GM11168 (cell line): ENCODE results near the gene ITSN2.

Experiments used
- in situ Hi-C: fragments of 300-500 bp; cut with MboI; formaldehyde crosslinking; loops from one replicate; pipeline ENCODE4 v1.12.0; 2022; ENCODE audit warnings: low sequenced_read_pairs; ENCODE audit not compliant: unreplicated experiment

Gene ITSN2

DNA sequence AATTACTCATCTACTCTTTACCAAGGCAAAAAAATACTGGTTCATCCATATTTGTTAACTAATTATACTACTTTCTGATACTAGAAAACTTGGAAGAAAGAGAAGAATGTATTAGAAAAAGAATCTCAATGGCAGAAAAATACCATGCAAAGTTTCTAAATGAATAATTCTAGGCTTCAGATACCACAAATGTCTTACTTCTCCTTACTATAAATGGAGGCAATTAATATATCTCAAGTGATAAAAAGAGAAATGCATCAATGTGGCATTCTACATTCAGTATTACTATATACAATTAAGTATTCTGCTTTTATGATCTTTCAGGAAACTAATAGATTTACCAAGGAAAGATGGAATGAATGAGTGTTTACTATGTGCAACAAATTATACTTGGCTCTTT lies 85.5 kb downstream of the ITSN2 start:
- in situ Hi-C loops, result no loop called here

- in situ Hi-C loops, result no loop called here
Measured at GRCh38 chr2:24273598-24273997, 86.7 kb downstream of the ITSN2 start.

DNA sequence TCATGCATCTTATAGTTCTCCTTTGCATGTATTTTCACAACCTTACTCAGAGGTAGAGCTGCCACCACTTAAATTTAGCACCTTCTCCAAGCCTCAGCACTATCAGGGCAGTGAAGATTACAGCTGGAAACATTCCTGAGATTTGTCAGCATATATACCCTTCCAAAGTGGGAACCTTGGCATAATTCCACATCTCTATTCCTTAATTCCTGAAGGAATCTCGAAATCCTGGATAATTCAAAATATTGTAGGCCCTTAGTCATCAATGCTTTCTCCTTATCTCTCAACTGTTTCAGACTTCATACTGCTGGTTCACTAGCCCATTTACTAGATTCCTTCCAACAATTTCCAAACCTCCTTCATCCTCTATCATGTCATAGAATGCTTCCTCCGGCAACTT lies 87.4 kb downstream of the ITSN2 start:
- in situ Hi-C loops, result no loop called here

DNA sequence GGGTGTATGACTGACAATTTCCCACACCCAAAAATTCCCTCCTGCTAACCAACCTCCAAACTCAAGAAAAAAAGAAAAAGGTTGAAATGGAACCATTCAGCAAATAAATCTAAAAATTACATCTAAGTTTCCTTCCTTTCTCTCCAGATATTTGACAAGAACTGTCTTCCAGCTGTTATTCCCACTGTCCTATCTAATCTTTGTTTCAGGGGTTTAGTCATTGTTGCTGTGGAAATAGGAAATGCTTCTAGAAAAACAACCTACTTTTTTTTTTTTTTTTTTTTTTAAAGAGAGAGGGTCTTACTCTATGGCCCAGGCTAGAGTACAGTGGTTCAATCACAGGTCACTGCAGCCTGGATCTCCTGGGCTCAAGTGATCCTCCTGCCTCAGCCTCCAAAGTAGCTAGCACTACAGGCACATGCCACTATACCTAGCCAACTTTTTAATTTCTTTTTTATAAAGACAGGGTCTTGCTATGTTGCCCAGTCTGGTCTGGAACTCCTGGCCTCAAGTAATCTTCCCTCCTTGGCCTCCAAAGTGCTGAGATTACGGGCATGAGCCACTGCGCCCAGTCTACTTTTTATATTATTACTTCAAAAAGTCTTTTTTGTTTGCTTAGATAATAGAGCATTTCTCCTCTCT lies 88.1 kb downstream of the ITSN2 start:
- in situ Hi-C loops, result no loop called here

GRCh38 chr2:24269265-24269664 lies 91.1 kb downstream of the ITSN2 start:
- in situ Hi-C loops, result no loop called here

DNA sequence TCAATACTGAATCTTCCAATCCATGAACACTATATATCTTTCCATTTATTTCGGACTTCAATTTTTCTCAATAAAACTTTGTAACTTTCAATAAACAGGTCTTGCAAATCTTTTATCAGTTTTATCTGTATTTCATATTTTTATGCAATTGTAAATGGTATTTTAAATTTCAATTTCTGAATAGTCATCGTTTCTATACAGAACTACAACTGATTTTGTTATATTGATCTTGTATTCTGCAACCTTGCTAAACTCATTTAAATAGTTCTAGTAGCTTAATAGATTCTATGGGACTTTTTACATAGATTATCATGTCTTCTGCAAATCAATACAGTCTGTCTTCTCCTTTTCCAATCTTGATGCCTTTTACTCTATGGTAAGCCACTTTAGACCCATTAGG lies 95.1 kb downstream of the ITSN2 start:
- in situ Hi-C loops, result no loop called here

DNA sequence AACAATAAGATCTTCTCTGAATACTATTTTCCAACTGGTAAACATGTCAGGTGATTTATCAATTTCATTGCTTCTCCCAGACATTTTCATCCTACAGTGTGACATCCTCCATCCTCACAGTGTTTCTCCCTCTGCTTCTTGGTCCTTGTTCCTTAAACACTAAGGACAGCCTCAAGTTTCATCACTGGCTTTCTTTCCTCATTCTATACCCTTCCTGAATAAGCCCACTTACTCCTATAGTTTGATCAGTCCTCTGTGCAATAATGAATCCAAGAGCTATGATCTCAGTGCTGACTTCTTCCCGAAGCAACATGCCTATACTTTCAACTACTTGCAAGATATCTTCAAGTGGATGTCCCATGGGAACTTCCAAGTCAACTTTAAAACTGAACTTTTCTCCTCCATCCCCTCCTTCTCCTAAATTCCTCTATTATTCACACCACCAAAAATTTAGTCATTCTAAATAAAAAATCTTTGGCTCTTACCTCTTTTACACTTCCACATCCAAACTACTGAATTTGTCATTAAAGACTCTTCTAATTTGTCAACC lies 97.8 kb downstream of the ITSN2 start:
- in situ Hi-C loops, result no loop called here

GRCh38 chr2:24261441-24261840 lies 98.9 kb downstream of the ITSN2 start:
- in situ Hi-C loops, result no loop called here

GRCh38 chr2:24259316-24259715 lies 101.0 kb downstream of the ITSN2 start:
- in situ Hi-C loops, result no loop called here

DNA sequence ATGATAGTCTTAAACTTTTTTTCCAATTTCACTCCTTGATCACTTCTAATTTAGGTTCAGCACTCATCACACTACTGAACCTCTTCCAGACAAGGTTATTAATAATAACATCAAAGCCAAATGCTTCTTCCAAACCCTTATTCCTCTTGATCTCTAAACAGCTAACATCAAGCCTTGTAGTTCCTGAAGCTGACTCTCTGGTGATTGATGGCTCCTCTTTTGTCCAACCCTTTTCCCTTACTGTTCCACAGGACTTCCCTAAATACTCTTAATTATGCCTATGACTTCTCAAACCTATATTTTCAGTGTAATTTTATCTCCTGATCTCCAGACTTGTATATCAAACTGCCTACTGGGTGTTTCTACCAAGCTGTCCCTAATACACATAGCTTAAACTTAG lies 101.6 kb downstream of the ITSN2 start:
- in situ Hi-C loops, result no loop called here

DNA sequence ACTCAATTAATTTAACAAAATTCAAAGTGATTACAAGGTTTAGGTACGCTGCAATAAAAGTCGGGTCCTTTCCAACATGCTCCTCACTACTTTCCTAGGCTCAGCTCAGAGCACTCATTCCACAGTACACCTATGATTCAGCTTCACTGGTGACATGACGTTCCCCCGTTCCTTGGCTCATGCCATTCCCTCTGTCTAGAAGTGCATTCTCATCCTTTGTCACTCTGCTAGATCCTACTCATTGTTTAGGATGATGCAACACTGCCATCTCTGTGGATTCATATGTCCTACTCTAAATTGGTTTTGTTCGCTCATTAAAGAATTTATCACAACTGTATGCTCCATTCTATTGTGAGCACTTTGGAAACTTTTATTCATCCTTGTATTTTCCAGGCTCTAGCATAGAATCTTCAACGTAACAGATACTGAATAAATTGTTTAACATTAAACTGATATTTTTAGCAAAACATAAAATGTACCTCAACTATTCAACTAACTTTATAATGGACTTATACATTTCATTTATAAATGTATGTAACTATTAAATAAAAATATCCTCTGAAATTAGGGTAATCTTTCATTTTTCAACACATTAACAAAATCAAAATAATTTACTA lies 106.9 kb downstream of the ITSN2 start:
- in situ Hi-C loops, result no loop called here

- in situ Hi-C loops, result no loop called here
Measured at GRCh38 chr2:24247592-24247991, 112.7 kb downstream of the ITSN2 start.

- in situ Hi-C loops, result no loop called here
Measured at GRCh38 chr2:24247164-24247563, 113.2 kb downstream of the ITSN2 start.

DNA sequence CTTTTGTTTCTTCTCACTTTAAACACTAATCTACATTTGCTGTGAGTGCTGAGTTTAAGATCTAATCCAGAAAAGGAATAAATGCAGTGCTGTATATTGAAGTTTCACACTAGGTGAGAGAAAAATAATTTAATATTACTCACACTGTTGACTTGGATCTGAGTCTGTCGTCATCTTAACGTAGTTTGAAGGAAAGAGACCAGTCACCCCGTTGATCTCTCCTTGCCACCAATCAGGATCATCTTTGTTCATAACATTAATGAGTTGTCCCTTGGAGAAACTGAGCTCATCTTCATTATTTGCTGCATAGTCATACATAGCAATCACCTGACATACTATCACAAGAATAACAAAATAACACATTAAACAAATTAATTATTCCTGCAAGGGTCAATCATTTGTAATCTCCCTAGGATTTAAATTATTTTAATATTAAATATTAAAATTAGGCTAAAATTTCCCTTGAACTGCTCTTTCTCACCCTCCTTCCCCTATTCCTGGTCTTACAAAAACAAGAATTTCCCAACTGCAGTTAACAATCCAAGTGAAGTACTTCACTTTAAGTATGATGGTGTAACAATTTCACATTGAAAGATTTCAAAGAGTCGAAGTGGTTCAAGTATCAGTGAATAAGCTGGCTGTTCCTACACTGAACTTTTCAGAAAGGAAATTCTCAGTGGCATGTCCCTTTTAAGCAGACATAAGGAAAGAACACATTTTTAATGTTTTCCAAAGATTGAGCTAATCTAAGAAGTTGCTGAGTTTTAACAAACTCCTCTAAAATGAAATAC lies 114.2 kb downstream of the ITSN2 start:
- in situ Hi-C loops, result no loop called here

- in situ Hi-C loops, result no loop called here
Measured at GRCh38 chr2:24241528-24241927, 118.8 kb downstream of the ITSN2 start.

- in situ Hi-C loops, result no loop called here
Measured at GRCh38 chr2:24239553-24239952, 120.8 kb downstream of the ITSN2 start.

DNA sequence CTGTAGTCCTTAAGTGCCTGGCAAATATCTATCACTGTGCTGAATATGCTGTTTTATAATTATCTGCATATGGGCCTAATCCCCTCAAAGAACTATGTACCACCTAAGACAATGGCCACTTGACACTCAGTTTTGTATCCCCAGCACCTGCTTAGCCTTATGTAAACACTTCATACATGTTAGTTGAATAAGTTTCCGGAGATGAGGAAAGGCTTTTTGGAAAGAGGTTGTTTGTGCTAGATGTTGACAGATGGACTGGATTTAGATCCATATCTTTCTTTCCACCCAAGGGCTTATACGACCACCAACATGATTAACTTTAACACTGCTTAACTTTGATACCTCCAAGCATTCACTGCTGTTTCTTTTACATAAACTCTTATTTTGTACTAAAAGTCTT lies 122.2 kb downstream of the ITSN2 start:
- in situ Hi-C loops, result no loop called here

GRCh38 chr2:24237313-24237712 lies 123.0 kb downstream of the ITSN2 start:
- in situ Hi-C loops, result no loop called here

DNA sequence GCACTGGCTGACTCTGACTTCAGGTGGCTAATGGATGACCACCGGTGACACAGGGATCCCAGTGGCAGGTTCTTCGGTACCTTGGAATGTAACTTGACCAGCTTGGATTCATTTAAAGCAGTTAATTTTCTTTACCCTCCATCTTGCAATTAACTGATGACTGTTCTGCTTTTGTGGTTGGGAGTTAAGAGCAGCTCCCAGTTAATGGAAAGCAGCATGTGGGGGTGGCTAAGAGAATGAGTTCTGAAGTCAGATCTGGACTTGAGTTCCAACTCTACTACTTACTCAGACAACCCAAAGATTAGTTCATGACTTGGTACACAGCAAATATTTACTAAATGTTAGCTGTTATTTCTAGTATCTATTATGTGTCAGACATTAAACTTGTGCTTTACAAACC lies 127.0 kb downstream of the ITSN2 start:
- in situ Hi-C loops, result loop anchor here (5.0 kb wide), 1 partner anchor 149 kb away; no protein-coding TSS in a partner anchor

DNA sequence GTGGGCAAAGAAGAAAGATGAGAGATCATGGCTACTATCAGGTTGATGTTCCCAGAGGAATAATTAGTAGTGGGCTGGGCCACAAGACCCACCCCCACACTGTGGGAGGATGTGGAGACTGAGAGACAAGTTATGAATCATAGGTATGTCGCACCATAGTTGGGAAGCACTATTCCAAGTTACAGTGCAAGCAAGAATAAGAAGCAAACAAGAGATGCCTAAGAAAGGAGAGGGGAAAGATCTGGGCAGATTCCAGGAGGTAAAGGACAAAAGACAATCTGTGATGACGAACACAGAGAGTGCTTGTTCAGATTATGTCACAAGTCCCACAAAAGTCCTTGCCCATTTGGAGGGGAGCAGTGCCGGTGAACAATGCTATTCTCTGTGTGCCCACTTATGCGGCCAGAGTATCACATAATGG lies 128.9 kb downstream of the ITSN2 start:
- in situ Hi-C loops, result loop anchor here (5.0 kb wide), 1 partner anchor 151 kb away; no protein-coding TSS in a partner anchor

GRCh38 chr2:24228470-24228869 lies 131.9 kb downstream of the ITSN2 start:
- in situ Hi-C loops, result no loop called here
